ENCODE measurements around the gene NLGN4Y.

GRCh38 chrY:14498071-14498470 is 26.3 kb upstream of the NLGN4Y start:
- TF ChIP-seq POLR2AphosphoS5 (IDR thresholded peaks at IDR 0.05; ENCODE audit: low read depth, low read length) (no peak), REST (IDR thresholded peaks at IDR 0.05; ENCODE audit: insufficient read depth in 1 of 2, low read depth in 2 of 2, low read length in 2 of 2) (no peak), TAF1 (IDR thresholded peaks at IDR 0.05; ENCODE audit: borderline replicate concordance, insufficient read depth, low read length) (no peak)

Data from PFSK-1 (cell line).